NCI-H82 (cell line): ENCODE measurements around the gene TEF.
"Not testable (repeated sequence)": the region's sequence is repeated elsewhere in the genome, so short reads cannot be mapped to it uniquely, and the experiment has no call there.

ENCODE experiments used
- DNase-seq: peaks from one replicate; lab custom pipeline; 2025; lab: John Stamatoyannopoulos, UW

Gene TEF

GRCh38 chr22:41382610-41383009 is 868 bp downstream of the TEF start:
- DNase-seq = peak; percentile 45

- no peak for DNase-seq
Observed at GRCh38 chr22:41383085-41383484, 1.3 kb downstream of the TEF start.

GRCh38 chr22:41384128-41384527 is 2.4 kb downstream of the TEF start:
- no peak for DNase-seq

- DNase-seq = no peak
Observed at GRCh38 chr22:41387341-41387740, 5.6 kb downstream of the TEF start.

GRCh38 chr22:41394012-41394356 is 12.2 kb downstream of the TEF start:
- no peak for DNase-seq

- no peak for DNase-seq
Observed at GRCh38 chr22:41395531-41396240, 13.9 kb downstream of the TEF start.

- DNase-seq = no peak
Observed at GRCh38 chr22:41397143-41397811, 15.5 kb downstream of the TEF start.

GRCh38 chr22:41398921-41399320 is 17.2 kb downstream of the TEF start:
- no peak for DNase-seq

- DNase-seq = peak; percentile 94
Observed at GRCh38 chr22:41401781-41402648, 20.3 kb downstream of the TEF start.

GRCh38 chr22:41402851-41403250 is 21.1 kb downstream of the TEF start:
- DNase-seq = not testable (repeated sequence)

- DNase-seq = peak; percentile 88
Observed at GRCh38 chr22:41403532-41404318, 22.0 kb downstream of the TEF start.

GRCh38 chr22:41405588-41405987 is 23.8 kb downstream of the TEF start:
- no peak for DNase-seq

- DNase-seq = no peak
Observed at GRCh38 chr22:41406410-41406809, 24.7 kb downstream of the TEF start.

GRCh38 chr22:41407433-41407832 is 25.7 kb downstream of the TEF start:
- DNase-seq = no peak

- DNase-seq = no peak
Observed at GRCh38 chr22:41408665-41409064, 26.9 kb downstream of the TEF start.

GRCh38 chr22:41410311-41410751 is 28.6 kb downstream of the TEF start:
- no peak for DNase-seq

- DNase-seq = no peak
Observed at GRCh38 chr22:41411021-41411851, 29.5 kb downstream of the TEF start.

- DNase-seq = no peak
Observed at GRCh38 chr22:41415554-41415953, 33.8 kb downstream of the TEF start.

GRCh38 chr22:41417622-41418390 is 36.1 kb downstream of the TEF start:
- peak; percentile 16 for DNase-seq

GRCh38 chr22:41418717-41419116 is 37.0 kb downstream of the TEF start:
- no peak for DNase-seq
